HFFc6 (cell line): ENCODE data around the gene ASIC2. TPM values are rescaled to one million over a fixed set of nuclear protein-coding genes. Genes with fewer than 3 reads are reported as not detected.

ENCODE experiments used
- DNase-seq: peaks from one replicate; pipeline ENCODE4 v3.0.0-alpha.2; 2018
- H3K27ac Mint-ChIP-seq: 2 replicates; pipeline ENCODE4 v1.8.0; 2020; ENCODE audit warnings: mild to moderate bottlenecking, mixed read lengths
- H3K27me3 Mint-ChIP-seq: 2 replicates; pipeline ENCODE4 v1.8.0; 2021; ENCODE audit warnings: mild to moderate bottlenecking, moderate library complexity, mixed read lengths; ENCODE audit not compliant: insufficient read depth
- H3K36me3 Mint-ChIP-seq: 2 replicates; pipeline ENCODE4 v1.8.0; 2021; ENCODE audit warnings: low read depth, mixed read lengths
- H3K4me1 Mint-ChIP-seq: 2 replicates; pipeline ENCODE4 v1.8.0; 2020; ENCODE audit warnings: low read depth, mixed read lengths
- H3K4me3 Mint-ChIP-seq: 2 replicates; pipeline ENCODE4 v1.8.0; 2020; ENCODE audit warnings: mild to moderate bottlenecking, moderate library complexity, mixed read lengths
- H3K9me3 Mint-ChIP-seq: 2 replicates; pipeline ENCODE4 v1.8.0; 2020; ENCODE audit warnings: mild to moderate bottlenecking, mixed read lengths
- total RNA-seq, 6 experiments: library from RNA; stranded (reverse); fragmentation: NEBNext Ultra II Directional; extraction: Animal tissue kit (Norgen Biotek cat#: 25700); gene quantifications; 2 replicates in 1 of 6; 3 replicates in 5 of 6; pipeline ENCODE4 v1.2.3, GENCODE V29; 2021
- TF ChIP-seq, protein P1 (sequence below): fragments of 200-600 bp; sonication (generic); IDR thresholded peaks from 2 replicates; pipeline ENCODE4 v1.5.0; 2021; ENCODE audit warnings: antibody characterized with exemption, mild to moderate bottlenecking

The ASIC2 gene
- total RNA-seq, 6 experiments from 2014 or later, result not detected

DNA sequence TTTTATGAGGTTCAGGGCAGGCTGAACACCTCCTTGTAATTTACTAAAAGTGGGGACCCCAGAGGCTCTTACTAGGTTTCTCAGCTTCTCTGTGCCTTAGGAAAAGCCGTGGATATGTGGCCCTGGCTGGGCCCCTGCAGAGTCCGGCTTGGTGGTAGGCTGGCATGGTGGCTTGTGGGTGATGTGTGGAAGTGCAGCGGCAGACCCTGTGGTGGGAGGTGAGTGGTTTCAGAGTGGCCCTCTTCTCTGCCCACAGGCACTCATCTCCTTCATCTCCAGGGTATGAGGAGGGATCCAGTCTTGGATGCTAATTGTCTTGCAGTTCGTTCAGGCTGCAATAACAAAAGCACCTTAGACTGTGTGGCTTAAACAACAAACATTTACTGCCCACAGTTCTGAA is 58.9 kb downstream of the ASIC2 start:
- Mint-ChIP-seq H3K27me3 (peaks cover 4% of the 10 kb centered on the region; the same call in 1 of the 2 replicates), H3K4me3 (no peak overlapping the region), H3K4me1 (peaks cover 11% of the 10 kb centered on the region; the same call in 1 of the 2 replicates), H3K9me3 (peaks cover 18% of the 10 kb centered on the region), H3K27ac (no peak overlapping the region), H3K36me3 (no peaks in the 10 kb centered on the region; the same call in 1 of the 2 replicates)
- TF ChIP-seq, protein P1, sequence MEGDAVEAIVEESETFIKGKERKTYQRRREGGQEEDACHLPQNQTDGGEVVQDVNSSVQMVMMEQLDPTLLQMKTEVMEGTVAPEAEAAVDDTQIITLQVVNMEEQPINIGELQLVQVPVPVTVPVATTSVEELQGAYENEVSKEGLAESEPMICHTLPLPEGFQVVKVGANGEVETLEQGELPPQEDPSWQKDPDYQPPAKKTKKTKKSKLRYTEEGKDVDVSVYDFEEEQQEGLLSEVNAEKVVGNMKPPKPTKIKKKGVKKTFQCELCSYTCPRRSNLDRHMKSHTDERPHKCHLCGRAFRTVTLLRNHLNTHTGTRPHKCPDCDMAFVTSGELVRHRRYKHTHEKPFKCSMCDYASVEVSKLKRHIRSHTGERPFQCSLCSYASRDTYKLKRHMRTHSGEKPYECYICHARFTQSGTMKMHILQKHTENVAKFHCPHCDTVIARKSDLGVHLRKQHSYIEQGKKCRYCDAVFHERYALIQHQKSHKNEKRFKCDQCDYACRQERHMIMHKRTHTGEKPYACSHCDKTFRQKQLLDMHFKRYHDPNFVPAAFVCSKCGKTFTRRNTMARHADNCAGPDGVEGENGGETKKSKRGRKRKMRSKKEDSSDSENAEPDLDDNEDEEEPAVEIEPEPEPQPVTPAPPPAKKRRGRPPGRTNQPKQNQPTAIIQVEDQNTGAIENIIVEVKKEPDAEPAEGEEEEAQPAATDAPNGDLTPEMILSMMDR, result no peak
- DNase-seq, result no peak

DNA sequence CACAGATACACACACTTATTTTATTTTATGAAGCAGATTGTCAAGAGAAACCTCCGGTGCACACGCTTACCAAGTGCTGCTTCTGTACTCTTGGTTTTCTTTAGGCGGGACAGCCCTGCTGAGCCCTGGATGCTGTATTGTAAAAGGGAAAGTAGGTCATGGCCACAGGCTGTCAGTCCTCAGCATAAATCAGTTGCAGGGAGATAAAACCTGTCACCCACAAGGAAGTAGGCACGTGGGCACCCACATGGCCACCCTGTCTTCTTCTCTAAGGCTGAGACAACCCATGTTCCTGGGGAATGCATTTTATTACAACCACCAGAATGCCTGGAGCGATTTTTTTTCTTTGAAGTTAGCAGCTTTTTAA is 59.3 kb downstream of the ASIC2 start:
- TF ChIP-seq, protein P1, result no peak
- no peak for DNase-seq
- H3K4me3 Mint-ChIP-seq, result no peak overlapping the region

DNA sequence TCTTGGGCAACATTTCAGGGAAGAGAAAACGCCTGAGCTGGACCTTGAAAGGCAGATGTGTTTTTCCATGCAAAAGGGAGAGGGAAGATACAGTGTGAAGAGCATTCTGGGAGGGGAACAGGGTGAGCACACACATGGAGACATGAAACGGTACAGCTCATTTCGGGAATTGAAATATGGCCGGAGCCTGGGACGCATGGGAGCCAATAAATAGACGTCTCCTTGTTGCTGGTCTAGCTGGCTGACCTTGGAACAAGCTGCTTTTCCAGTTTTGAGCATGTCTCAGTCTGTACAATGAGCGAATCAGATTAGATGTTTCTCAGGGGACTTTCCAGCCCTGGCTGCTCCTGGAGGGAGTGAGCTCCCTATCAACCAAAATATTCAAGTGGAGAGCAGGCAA is 63.6 kb downstream of the ASIC2 start:
- Mint-ChIP-seq H3K27ac (no peak overlapping the region), H3K4me3 (no peak overlapping the region), H3K36me3 (peaks cover 5% of the 10 kb centered on the region; the same call in 1 of the 2 replicates), H3K9me3 (peaks cover 31% of the 10 kb centered on the region), H3K4me1 (no peaks in the 10 kb centered on the region), H3K27me3 (peaks cover 6% of the 10 kb centered on the region)
- no peak for DNase-seq
- TF ChIP-seq, protein P1, result no peak

More for the DNA sequence above, 59.3 kb downstream of the ASIC2 start:
- peaks cover 20% of the 10 kb centered on the region for H3K9me3 Mint-ChIP-seq
- no peaks in the 10 kb centered on the region; the same call in 1 of the 2 replicates for H3K36me3 Mint-ChIP-seq
- H3K27ac Mint-ChIP-seq, result no peak overlapping the region
- H3K27me3 Mint-ChIP-seq, result peaks cover 4% of the 10 kb centered on the region; the same call in 1 of the 2 replicates
- peaks cover 11% of the 10 kb centered on the region; the same call in 1 of the 2 replicates for H3K4me1 Mint-ChIP-seq

DNA sequence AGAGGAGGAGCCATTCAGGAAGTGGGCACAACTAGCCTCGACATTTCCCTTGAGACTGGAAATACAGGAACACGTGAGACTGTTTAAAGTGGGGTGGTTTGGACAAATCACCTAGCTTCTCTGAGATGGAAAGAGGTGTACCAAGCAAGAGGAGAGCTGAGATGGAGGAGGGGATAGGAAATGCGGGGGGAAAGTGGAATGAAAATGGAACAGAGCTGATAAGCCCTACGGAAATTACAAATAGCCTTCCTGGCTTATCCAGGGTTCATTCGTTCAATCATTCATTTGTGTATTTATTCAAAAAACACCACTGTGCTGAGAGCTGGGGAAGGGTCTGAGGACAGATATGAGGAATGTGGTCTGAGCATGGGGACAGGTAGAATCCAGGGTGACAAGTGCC is 64.1 kb downstream of the ASIC2 start:
- no peaks in the 10 kb centered on the region for H3K4me1 Mint-ChIP-seq
- peaks cover 5% of the 10 kb centered on the region; the same call in 1 of the 2 replicates for H3K36me3 Mint-ChIP-seq
- TF ChIP-seq, protein P1, result no peak
- peaks cover 6% of the 10 kb centered on the region for H3K27me3 Mint-ChIP-seq
- H3K4me3 Mint-ChIP-seq, result no peak overlapping the region
- peaks cover 31% of the 10 kb centered on the region for H3K9me3 Mint-ChIP-seq
- DNase-seq, result no peak
- no peak overlapping the region for H3K27ac Mint-ChIP-seq

DNA sequence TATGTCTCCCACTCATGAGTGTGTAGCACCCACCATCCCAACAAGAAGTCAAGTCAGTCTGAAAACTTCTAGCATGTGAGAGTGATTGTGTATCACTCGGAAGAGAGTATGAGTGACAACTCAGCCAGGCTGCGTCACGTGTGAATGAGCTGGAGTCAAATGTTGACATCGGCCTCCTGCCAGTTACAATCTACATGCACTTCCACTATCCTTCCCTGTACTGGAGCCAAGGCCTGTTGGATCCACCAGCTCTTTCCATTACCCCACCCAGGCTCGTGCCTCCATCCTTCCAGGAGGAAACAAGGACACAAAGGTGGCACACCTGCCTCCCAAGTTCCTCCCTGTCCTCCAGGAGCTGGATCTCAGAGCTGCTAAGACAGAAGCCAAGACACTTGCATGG is 64.5 kb downstream of the ASIC2 start:
- peaks cover 8% of the 10 kb centered on the region for H3K27me3 Mint-ChIP-seq
- H3K4me3 Mint-ChIP-seq, result no peak overlapping the region
- H3K9me3 Mint-ChIP-seq, result peaks cover 28% of the 10 kb centered on the region
- H3K4me1 Mint-ChIP-seq, result no peaks in the 10 kb centered on the region
- H3K36me3 Mint-ChIP-seq, result peaks cover 5% of the 10 kb centered on the region; the same call in 1 of the 2 replicates
- H3K27ac Mint-ChIP-seq, result no peak overlapping the region
- TF ChIP-seq, protein P1, result no peak
- no peak for DNase-seq
